KMS-11 (cell line): ENCODE results near the gene SFXN3.

Experiments
- H2AFZ ChIP-seq: fragments of 200-600 bp; sonication (generic); 2 replicates; pipeline ENCODE4 v1.6.1; 2016; ENCODE audit warnings: antibody characterized with exemption, mixed run types, low read depth
- H3K27ac ChIP-seq: fragments of 200-600 bp; sonication (generic); 2 replicates; pipeline ENCODE4 v1.6.1; 2016; ENCODE audit warnings: mild to moderate bottlenecking, mixed run types
- H3K27me3 ChIP-seq: fragments of 200-600 bp; sonication (generic); 2 replicates; pipeline ENCODE4 v1.6.1; 2017; ENCODE audit warnings: mild to moderate bottlenecking, low read depth, mixed run types, moderate library complexity; ENCODE audit not compliant: insufficient read depth
- H3K36me3 ChIP-seq: fragments of 200-600 bp; sonication (generic); 2 replicates; pipeline ENCODE4 v1.6.1; 2017; ENCODE audit warnings: mild to moderate bottlenecking, mixed run types; ENCODE audit not compliant: insufficient read depth
- H3K4me1 ChIP-seq: fragments of 200-600 bp; sonication (generic); 2 replicates; pipeline ENCODE4 v1.6.1; 2016; ENCODE audit warnings: mild to moderate bottlenecking, low read depth, mixed run types; ENCODE audit not compliant: poor library complexity, severe bottlenecking
- H3K4me2 ChIP-seq: fragments of 200-600 bp; sonication (generic); 2 replicates; pipeline ENCODE4 v1.7.0; 2016; ENCODE audit warnings: mild to moderate bottlenecking, mixed run types
- H3K4me3 ChIP-seq: fragments of 200-600 bp; sonication (generic); IDR thresholded peaks from 2 replicates; pipeline ENCODE4 v1.6.1; 2017; ENCODE audit warnings: low read depth, low read length, mixed read lengths; ENCODE audit not compliant: insufficient read depth
- H3K79me2 ChIP-seq: fragments of 200-600 bp; sonication (generic); 2 replicates; pipeline ENCODE4 v1.6.1; 2016; ENCODE audit warnings: low read depth, mixed run types; ENCODE audit not compliant: insufficient read depth
- H3K9ac ChIP-seq: fragments of 200-600 bp; sonication (generic); 2 replicates; pipeline ENCODE4 v1.6.1; 2016; ENCODE audit warnings: mild to moderate bottlenecking, mixed run types
- H4K20me1 ChIP-seq: fragments of 200-600 bp; sonication (generic); 2 replicates; pipeline ENCODE4 v1.6.1; 2016; ENCODE audit warnings: mild to moderate bottlenecking, mixed run types; ENCODE audit not compliant: insufficient read depth
- TF ChIP-seq, protein P1 (sequence below): fragments of 200-600 bp; sonication (generic); conservative IDR thresholded peaks from 2 replicates; pipeline ENCODE4 v1.6.1; 2017; ENCODE audit warnings: low read depth, mild to moderate bottlenecking, antibody characterized with exemption, low read length, moderate library complexity, mixed read lengths

The SFXN3 gene

GRCh38 chr10:101047961-101048892 lies 17.2 kb downstream of the SFXN3 start:
- Histone ChIP-seq H4K20me1 (no peaks in the 10 kb centered on the region), H3K4me1 (peaks cover 5% of the 10 kb centered on the region), H2AFZ (no peak overlapping the region), H3K4me2 (no peak overlapping the region), H3K27me3 (peaks cover 5% of the 10 kb centered on the region; the same call in 1 of the 2 replicates), H3K27ac (no peak overlapping the region), H3K9ac (no peak overlapping the region), H3K4me3 (no peak overlapping the region), H3K36me3 (no peaks in the 10 kb centered on the region), H3K79me2 (no peaks in the 10 kb centered on the region)
- TF ChIP-seq, protein P1, sequence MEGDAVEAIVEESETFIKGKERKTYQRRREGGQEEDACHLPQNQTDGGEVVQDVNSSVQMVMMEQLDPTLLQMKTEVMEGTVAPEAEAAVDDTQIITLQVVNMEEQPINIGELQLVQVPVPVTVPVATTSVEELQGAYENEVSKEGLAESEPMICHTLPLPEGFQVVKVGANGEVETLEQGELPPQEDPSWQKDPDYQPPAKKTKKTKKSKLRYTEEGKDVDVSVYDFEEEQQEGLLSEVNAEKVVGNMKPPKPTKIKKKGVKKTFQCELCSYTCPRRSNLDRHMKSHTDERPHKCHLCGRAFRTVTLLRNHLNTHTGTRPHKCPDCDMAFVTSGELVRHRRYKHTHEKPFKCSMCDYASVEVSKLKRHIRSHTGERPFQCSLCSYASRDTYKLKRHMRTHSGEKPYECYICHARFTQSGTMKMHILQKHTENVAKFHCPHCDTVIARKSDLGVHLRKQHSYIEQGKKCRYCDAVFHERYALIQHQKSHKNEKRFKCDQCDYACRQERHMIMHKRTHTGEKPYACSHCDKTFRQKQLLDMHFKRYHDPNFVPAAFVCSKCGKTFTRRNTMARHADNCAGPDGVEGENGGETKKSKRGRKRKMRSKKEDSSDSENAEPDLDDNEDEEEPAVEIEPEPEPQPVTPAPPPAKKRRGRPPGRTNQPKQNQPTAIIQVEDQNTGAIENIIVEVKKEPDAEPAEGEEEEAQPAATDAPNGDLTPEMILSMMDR: no peak

- H4K20me1 ChIP-seq: no peaks in the 10 kb centered on the region
- TF ChIP-seq, protein P1: peak; percentile 76
- H3K9ac ChIP-seq: no peak overlapping the region
- H3K36me3 ChIP-seq: no peaks in the 10 kb centered on the region
- H2AFZ ChIP-seq: 0 out of 2 replicates have a peak overlapping the region, but pooled peaks have one; percentile 14
- no peaks in the 10 kb centered on the region for H3K4me1 ChIP-seq
- no peak overlapping the region for H3K4me3 ChIP-seq
- H3K27ac ChIP-seq: no peak overlapping the region
- H3K4me2 ChIP-seq: peak overlapping the region; percentile 46; the same call in 1 of the 2 replicates
- H3K27me3 ChIP-seq: peaks cover 5% of the 10 kb centered on the region; the same call in 1 of the 2 replicates
- H3K79me2 ChIP-seq: 0 out of 2 replicates have a peak, but pooled peaks cover 4% of the 10 kb centered on the region
These were observed 19.4 kb downstream of the SFXN3 start for GRCh38 chr10:101050208-101051069.

DNA sequence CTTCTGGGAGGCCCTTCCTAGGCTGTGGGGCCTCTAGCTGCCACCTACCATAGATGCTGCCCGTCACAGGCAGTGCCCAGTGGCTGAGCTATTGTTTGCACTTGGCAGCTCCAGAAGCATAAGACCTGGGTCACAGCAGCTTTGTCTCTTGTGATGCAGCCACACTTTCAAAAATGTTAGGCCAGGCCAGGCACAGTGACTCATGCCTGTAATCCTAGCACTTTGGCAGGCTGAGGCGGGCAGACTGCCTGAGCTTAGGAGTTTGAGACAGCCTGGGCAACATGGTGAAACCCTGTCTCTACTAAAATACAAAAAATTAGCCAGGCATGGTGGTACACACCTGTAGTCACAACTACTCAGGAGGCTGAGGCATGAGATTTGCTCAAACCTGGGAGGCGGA lies 21.3 kb downstream of the SFXN3 start:
- no peaks in the 10 kb centered on the region for H3K4me1 ChIP-seq
- H3K4me2 ChIP-seq: no peak overlapping the region
- H3K27me3 ChIP-seq: peaks cover 5% of the 10 kb centered on the region; the same call in 1 of the 2 replicates
- H3K36me3 ChIP-seq: no peaks in the 10 kb centered on the region
- H3K4me3 ChIP-seq: no peak overlapping the region
- TF ChIP-seq, protein P1: no peak
- no peak overlapping the region for H3K27ac ChIP-seq
- no peaks in the 10 kb centered on the region; the same call in 1 of the 2 replicates for H4K20me1 ChIP-seq
- peaks cover 7% of the 10 kb centered on the region; the same call in 1 of the 2 replicates for H3K79me2 ChIP-seq
- H3K9ac ChIP-seq: no peak overlapping the region
- H2AFZ ChIP-seq: no peak overlapping the region

DNA sequence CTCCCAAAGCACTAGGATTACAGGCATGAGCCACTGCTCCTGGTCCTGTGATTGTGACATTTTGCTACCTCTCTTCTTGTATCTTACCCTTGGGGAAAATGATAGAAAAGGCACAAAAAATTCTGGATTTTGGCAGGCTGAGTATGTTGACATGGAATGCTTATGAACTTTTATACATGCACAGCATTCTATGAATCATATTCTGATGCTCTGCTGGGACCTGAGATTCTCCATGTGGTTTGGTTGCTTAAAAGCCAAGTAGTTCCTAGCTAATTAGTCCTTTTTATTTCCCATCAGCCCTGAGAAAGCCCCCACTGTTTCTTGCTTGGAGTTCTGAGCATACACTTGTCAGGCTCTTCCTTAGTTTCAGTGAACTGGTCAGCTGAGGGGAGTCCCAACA lies 22.5 kb downstream of the SFXN3 start:
- Histone ChIP-seq H3K79me2 (peaks cover 20% of the 10 kb centered on the region; the same call in 1 of the 2 replicates), H3K9ac (no peak overlapping the region), H2AFZ (no peak overlapping the region), H3K4me3 (no peak overlapping the region), H3K36me3 (no peaks in the 10 kb centered on the region), H4K20me1 (no peaks in the 10 kb centered on the region; the same call in 1 of the 2 replicates), H3K4me2 (no peak overlapping the region), H3K4me1 (peaks cover 8% of the 10 kb centered on the region), H3K27ac (no peak overlapping the region), H3K27me3 (peaks cover 5% of the 10 kb centered on the region; the same call in 1 of the 2 replicates)
- TF ChIP-seq, protein P1: no peak
